Measurements from ENCODE around the gene CNTNAP4. TPM values are rescaled to one million over a fixed set of nuclear protein-coding genes. Genes with fewer than 3 reads are reported as not detected.

CNTNAP4 gene
- total RNA-seq, 1 experiment from 2014 or later = not detected

GRCh38 chr16:76532188-76532973 is 255.2 kb downstream of the CNTNAP4 start:
- Mint-ChIP-seq H3K27ac (no peak overlapping the region), H3K4me3 (no peak overlapping the region), H3K27me3 (ENCODE audit: low read depth) (no peaks in the 10 kb centered on the region; the same call in none of the 2 replicates), H3K36me3 (peaks cover 20% of the 10 kb centered on the region), H3K4me1 (0 out of 2 replicates have a peak, but pooled peaks cover 3% of the 10 kb centered on the region), H3K9me3 (peaks cover 38% of the 10 kb centered on the region)
- POLR2A ChIA-PET = no interaction called here
- ATAC-seq (no peak), DNase-seq (ENCODE audit: low spot score) (no peak)
- TF ChIP-seq, protein P1, sequence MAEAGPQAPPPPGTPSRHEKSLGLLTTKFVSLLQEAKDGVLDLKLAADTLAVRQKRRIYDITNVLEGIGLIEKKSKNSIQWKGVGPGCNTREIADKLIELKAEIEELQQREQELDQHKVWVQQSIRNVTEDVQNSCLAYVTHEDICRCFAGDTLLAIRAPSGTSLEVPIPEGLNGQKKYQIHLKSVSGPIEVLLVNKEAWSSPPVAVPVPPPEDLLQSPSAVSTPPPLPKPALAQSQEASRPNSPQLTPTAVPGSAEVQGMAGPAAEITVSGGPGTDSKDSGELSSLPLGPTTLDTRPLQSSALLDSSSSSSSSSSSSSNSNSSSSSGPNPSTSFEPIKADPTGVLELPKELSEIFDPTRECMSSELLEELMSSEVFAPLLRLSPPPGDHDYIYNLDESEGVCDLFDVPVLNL (CRISPR knock-in tag; IDR thresholded peaks at IDR 0.05; ENCODE audit: borderline replicate concordance, low read depth) = no peak
- TF ChIP-seq NR1H2 (CRISPR knock-in tag; IDR thresholded peaks at IDR 0.05) = no peak
- no peak for TF ChIP-seq JAZF1 (CRISPR knock-in tag; IDR thresholded peaks at IDR 0.05)
- TF ChIP-seq E2F1 (CRISPR knock-in tag; IDR thresholded peaks at IDR 0.05) = no peak
- no peak for TF ChIP-seq ZNF263 (CRISPR knock-in tag; IDR thresholded peaks at IDR 0.05; ENCODE audit: low read depth)
- TF ChIP-seq ATF2 (CRISPR knock-in tag; IDR thresholded peaks at IDR 0.05; ENCODE audit: borderline replicate concordance, low read depth) = no peak
- TF ChIP-seq ZNF138 (CRISPR knock-in tag; conservative IDR thresholded peaks at IDR 0.05) = no peak
- no peak for TF ChIP-seq NR2C2 (CRISPR knock-in tag; IDR thresholded peaks at IDR 0.05)
- TF ChIP-seq TCF7 (CRISPR knock-in tag; IDR thresholded peaks at IDR 0.05; ENCODE audit: low read depth) = no peak
- TF ChIP-seq ERG (CRISPR knock-in tag; IDR thresholded peaks at IDR 0.05) = no peak
- TF ChIP-seq, protein P2, sequence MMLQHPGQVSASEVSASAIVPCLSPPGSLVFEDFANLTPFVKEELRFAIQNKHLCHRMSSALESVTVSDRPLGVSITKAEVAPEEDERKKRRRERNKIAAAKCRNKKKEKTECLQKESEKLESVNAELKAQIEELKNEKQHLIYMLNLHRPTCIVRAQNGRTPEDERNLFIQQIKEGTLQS (CRISPR knock-in tag; conservative IDR thresholded peaks at IDR 0.05) = no peak
- no peak for TF ChIP-seq TEAD1 (CRISPR knock-in tag; IDR thresholded peaks at IDR 0.05)
- no peak for TF ChIP-seq NFYB (CRISPR knock-in tag; conservative IDR thresholded peaks at IDR 0.05; ENCODE audit: low read depth)
- no peak for TF ChIP-seq IRF2 (CRISPR knock-in tag; IDR thresholded peaks at IDR 0.05; ENCODE audit: borderline replicate concordance, low read depth)
- TF ChIP-seq CREB1 (CRISPR knock-in tag; IDR thresholded peaks at IDR 0.05) = no peak
- TF ChIP-seq ZNF317 (CRISPR knock-in tag; IDR thresholded peaks at IDR 0.05; ENCODE audit: borderline replicate concordance, low read depth) = no peak
- TF ChIP-seq, protein P3, sequence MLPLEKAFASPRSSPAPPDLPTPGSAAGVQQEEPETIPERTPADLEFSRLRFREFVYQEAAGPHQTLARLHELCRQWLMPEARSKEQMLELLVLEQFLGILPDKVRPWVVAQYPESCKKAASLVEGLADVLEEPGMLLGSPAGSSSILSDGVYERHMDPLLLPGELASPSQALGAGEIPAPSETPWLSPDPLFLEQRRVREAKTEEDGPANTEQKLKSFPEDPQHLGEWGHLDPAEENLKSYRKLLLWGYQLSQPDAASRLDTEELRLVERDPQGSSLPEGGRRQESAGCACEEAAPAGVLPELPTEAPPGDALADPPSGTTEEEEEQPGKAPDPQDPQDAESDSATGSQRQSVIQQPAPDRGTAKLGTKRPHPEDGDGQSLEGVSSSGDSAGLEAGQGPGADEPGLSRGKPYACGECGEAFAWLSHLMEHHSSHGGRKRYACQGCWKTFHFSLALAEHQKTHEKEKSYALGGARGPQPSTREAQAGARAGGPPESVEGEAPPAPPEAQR (CRISPR knock-in tag; IDR thresholded peaks at IDR 0.05) = no peak
- CTCF ChIA-PET = no interaction called here

DNA sequence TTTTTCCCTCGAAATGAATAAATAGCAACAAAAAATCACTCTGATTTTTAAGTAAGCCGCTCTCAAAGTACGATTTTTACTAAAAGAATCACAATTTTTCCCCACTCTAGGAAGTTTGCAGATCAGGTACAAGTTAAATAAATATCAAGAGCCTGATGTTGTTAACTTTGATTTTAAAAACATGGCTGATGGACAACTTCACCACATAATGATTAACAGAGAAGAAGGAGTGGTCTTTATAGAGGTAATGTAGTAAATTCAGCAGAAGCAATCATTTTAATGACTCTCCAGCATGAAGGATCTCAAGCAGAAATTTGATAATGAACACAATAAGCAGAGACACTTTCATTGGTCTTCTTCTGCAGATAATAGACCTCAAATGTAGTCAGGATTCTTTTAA is 262.4 kb downstream of the CNTNAP4 start:
- ATAC-seq (no peak), DNase-seq (ENCODE audit: low spot score) (no peak)
- Mint-ChIP-seq H3K27me3 (ENCODE audit: low read depth) (no peaks in the 10 kb centered on the region), H3K27ac (no peak overlapping the region), H3K4me3 (no peak overlapping the region), H3K36me3 (peaks cover 3% of the 10 kb centered on the region), H3K9me3 (peaks cover 17% of the 10 kb centered on the region), H3K4me1 (no peaks in the 10 kb centered on the region)
- ChIA-PET CTCF (no interaction called here), POLR2A (no interaction called here)
- TF ChIP-seq, protein P4, sequence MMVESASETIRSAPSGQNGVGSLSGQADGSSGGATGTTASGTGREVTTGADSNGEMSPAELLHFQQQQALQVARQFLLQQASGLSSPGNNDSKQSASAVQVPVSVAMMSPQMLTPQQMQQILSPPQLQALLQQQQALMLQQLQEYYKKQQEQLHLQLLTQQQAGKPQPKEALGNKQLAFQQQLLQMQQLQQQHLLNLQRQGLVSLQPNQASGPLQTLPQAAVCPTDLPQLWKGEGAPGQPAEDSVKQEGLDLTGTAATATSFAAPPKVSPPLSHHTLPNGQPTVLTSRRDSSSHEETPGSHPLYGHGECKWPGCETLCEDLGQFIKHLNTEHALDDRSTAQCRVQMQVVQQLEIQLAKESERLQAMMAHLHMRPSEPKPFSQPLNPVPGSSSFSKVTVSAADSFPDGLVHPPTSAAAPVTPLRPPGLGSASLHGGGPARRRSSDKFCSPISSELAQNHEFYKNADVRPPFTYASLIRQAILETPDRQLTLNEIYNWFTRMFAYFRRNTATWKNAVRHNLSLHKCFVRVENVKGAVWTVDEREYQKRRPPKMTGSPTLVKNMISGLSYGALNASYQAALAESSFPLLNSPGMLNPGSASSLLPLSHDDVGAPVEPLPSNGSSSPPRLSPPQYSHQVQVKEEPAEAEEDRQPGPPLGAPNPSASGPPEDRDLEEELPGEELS (CRISPR knock-in tag; IDR thresholded peaks at IDR 0.05) = no peak
- TF ChIP-seq ZNF138 (CRISPR knock-in tag; conservative IDR thresholded peaks at IDR 0.05) (no peak), NR1H2 (CRISPR knock-in tag; IDR thresholded peaks at IDR 0.05) (no peak), ATF1 (CRISPR knock-in tag; IDR thresholded peaks at IDR 0.05) (no peak), HMGA2 (CRISPR knock-in tag; IDR thresholded peaks at IDR 0.05) (no peak), ELF4 (CRISPR knock-in tag; IDR thresholded peaks at IDR 0.05; ENCODE audit: low read depth) (no peak), ZNF671 (CRISPR knock-in tag; IDR thresholded peaks at IDR 0.05) (no peak)
- TF ChIP-seq, protein P5, sequence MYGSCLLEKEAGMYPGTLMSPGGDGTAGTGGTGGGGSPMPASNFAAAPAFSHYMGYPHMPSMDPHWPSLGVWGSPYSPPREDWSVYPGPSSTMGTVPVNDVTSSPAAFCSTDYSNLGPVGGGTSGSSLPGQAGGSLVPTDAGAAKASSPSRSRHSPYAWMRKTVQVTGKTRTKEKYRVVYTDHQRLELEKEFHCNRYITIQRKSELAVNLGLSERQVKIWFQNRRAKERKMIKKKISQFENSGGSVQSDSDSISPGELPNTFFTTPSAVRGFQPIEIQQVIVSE (CRISPR knock-in tag; IDR thresholded peaks at IDR 0.05; ENCODE audit: borderline replicate concordance) = no peak

Data from WTC11 (cell line).